SJCRH30 (cell line): Measurements from ENCODE around the gene OR7G1. TPM values are rescaled to one million over a fixed set of nuclear protein-coding genes. Genes with fewer than 3 reads are reported as not detected.

Source experiments
- DNase-seq, 2 experiments: peaks; one replicate each; pipeline ENCODE4 v3.0.0-alpha.2; 2015 to 2020
- H3K27ac ChIP-seq: fragments of 250-450 bp; sonication (Bioruptor Pico); 2 replicates; pipeline ENCODE4 v1.5.1; 2020; ENCODE audit warnings: mild to moderate bottlenecking, moderate library complexity
- H3K27me3 ChIP-seq: fragments of 250-450 bp; sonication (Bioruptor Pico); 2 replicates; pipeline ENCODE4 v1.5.1; 2020; ENCODE audit warnings: mild to moderate bottlenecking, moderate library complexity
- H3K36me3 ChIP-seq: fragments of 250-450 bp; sonication (Bioruptor Pico); 2 replicates; pipeline ENCODE4 v1.5.1; 2020; ENCODE audit warnings: mild to moderate bottlenecking, moderate library complexity
- H3K4me1 ChIP-seq: fragments of 250-450 bp; sonication (Bioruptor Pico); 2 replicates; pipeline ENCODE4 v1.5.1; 2020; ENCODE audit warnings: mild to moderate bottlenecking, moderate library complexity
- H3K4me3 ChIP-seq: fragments of 250-450 bp; sonication (Bioruptor Pico); 2 replicates; pipeline ENCODE4 v1.5.1; 2020; ENCODE audit warnings: mild to moderate bottlenecking, moderate library complexity
- H3K9me3 ChIP-seq: fragments of 250-450 bp; sonication (Bioruptor Pico); replicated peaks from 2 replicates; pipeline ENCODE4 v1.5.1; 2020; ENCODE audit warnings: mild to moderate bottlenecking, moderate library complexity
- total RNA-seq: library from RNA; depleted of rRNA; stranded (reverse); fragments of >200 nt; shearing (Covaris generic); gene quantifications from 2 replicates; pipeline ENCODE4 v1.2.3, GENCODE V29; 2014; rRNA removed

The OR7G1 gene
- not detected in 2 replicates for total RNA-seq

DNA sequence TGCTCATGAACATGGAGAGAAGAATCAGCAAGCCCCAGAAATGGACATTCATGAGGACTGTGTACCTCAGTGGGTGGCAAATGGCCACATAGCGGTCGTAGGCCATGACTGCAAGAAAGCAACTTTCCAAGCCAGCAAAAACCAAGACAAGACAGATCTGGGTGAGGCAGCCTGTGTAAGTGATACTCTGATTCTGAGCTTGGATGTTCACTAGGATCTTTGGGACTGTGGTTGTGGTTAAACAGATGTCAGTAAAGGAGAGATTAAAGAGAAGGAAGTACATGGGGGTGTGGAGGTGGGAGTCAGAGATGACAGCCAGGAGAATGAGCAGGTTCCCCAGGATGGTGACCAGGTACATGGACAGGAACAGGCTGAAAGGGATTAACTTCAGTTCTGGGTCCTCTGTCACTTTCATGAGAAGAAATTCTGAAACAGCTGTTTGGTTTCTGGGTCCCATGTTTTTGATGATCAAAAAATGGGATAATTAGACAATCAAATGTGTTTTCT lies at the start of gene OR7G1:
OR7G1 (minus strand) TSS at position 457 of the 507 bp plus-strand sequence; CDS start at position 457, 0 bp downstream.
- DNase-seq = no peak
- H3K36me3 ChIP-seq = no peaks in the 10 kb centered on the region
- H3K4me1 ChIP-seq = no peaks in the 10 kb centered on the region
- H3K27ac ChIP-seq = no peak within 1 kb of the TSS
- no peak within 1 kb of the TSS for H3K4me3 ChIP-seq
- no peaks in the 10 kb centered on the region for H3K9me3 ChIP-seq
- no peaks in the 10 kb centered on the region for H3K27me3 ChIP-seq

- no peak for DNase-seq
- Histone ChIP-seq H3K27ac (no peak overlapping the region), H3K36me3 (peaks cover 51% of the 10 kb centered on the region)
These were observed 49.7 kb upstream of the OR7G1 start for GRCh38 chr19:9165261-9165660.

DNA sequence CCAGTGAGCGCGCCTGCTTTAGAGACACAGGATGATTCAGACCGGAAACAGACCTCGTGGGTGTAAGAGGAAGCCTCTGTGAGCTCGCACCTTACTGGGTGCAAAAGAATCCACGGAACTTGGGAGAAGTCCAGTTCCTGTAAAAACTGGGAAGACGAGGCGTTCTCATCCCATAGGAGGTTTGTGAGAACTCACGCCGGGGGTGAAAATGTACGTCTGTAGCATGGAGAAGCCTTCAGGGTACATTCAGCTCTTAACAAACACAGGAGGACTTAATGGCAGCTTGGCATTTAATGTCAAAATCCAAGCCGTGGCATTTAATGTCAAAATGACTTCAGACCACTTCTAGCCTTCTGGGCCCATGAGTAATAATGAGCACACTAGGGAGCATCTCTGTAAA lies 45.9 kb upstream of the OR7G1 start:
- Histone ChIP-seq H3K36me3 (peaks cover 83% of the 10 kb centered on the region), H3K4me1 (no peaks in the 10 kb centered on the region), H3K27me3 (no peaks in the 10 kb centered on the region), H3K9me3 (no peaks in the 10 kb centered on the region; the same call in 1 of the 2 replicates), H3K27ac (no peak overlapping the region), H3K4me3 (no peak overlapping the region)
- DNase-seq = no peak

More at GRCh38 chr19:9165261-9165660, 49.7 kb upstream of the OR7G1 start:
- Histone ChIP-seq H3K9me3 (no peaks in the 10 kb centered on the region; the same call in 1 of the 2 replicates), H3K4me1 (no peaks in the 10 kb centered on the region), H3K4me3 (no peak overlapping the region), H3K27me3 (no peaks in the 10 kb centered on the region)

DNA sequence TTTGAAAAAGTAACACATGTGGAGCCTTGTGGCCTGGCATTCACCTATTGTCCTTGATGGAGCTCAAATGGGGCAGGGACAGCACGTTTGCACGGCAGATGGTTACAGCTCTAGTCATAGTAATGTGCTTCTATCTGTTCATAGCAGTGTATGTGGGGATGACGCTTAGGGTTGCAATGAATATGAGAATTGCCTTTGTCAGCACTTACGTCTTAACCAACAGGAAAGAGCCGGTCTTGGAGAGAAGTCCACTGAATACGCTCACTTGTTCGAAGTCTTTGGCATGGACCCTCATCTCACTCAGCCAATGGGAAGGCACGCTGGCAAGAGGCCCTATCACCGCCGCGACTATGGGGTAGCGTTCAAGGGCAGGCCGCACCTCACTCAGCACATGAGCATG lies 44.3 kb upstream of the OR7G1 start:
- peaks cover 92% of the 10 kb centered on the region for H3K36me3 ChIP-seq
- no peak for DNase-seq
- H3K9me3 ChIP-seq = peaks cover under 1% of the 10 kb centered on the region
- no peaks in the 10 kb centered on the region for H3K4me1 ChIP-seq
- H3K27me3 ChIP-seq = no peaks in the 10 kb centered on the region
- H3K27ac ChIP-seq = no peak overlapping the region
- H3K4me3 ChIP-seq = no peak overlapping the region

DNA sequence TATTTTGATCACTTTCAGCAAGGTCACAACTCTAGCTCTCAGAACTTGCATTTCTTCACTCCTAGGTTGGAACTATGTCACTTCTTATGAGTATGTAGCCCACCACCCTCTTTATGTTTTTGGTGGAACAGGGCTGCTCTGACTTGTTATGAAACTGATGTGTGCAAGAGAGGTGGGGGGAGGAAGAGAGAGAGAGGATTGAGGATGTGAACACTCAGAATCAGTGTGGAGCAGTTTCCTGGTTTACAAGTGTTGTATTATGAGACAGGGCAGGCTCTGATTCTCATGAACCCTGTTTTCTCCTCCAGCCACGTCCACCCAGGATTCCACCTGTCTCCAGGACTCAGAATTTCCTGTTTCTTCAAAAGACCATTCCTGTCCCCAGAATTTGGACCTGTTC lies 40.7 kb upstream of the OR7G1 start:
- no peaks in the 10 kb centered on the region for H3K4me1 ChIP-seq
- DNase-seq = no peak
- peaks cover 19% of the 10 kb centered on the region for H3K9me3 ChIP-seq
- H3K27me3 ChIP-seq = no peaks in the 10 kb centered on the region
- no peak overlapping the region for H3K4me3 ChIP-seq
- peaks cover 80% of the 10 kb centered on the region for H3K36me3 ChIP-seq
- no peak overlapping the region for H3K27ac ChIP-seq

DNA sequence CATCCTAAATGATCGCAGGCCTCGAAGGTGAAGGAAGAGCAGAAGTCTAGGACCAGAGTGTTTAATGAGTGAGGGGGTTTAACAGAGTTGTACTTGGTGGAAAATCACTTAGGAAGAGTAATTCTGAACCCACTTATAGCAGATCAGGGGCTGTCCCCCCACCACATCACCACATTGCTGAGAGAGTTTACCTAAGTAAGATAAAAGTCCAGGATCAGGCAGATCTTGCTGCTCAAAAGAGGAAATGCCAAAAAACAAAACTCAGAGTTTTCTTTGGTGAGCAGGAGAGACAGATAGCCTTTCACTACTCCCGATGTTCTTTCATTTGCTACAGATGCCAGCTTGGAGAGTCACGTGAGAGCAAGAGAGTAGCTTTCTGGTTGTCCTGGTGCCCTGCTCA lies 40.0 kb upstream of the OR7G1 start:
- Histone ChIP-seq H3K27me3 (no peaks in the 10 kb centered on the region), H3K36me3 (peaks cover 73% of the 10 kb centered on the region), H3K9me3 (peaks cover 19% of the 10 kb centered on the region), H3K4me1 (no peaks in the 10 kb centered on the region), H3K4me3 (no peak overlapping the region), H3K27ac (no peak overlapping the region)
- no peak for DNase-seq

- peaks cover 48% of the 10 kb centered on the region for H3K36me3 ChIP-seq
- H3K27me3 ChIP-seq = no peaks in the 10 kb centered on the region
- peaks cover 19% of the 10 kb centered on the region for H3K9me3 ChIP-seq
- H3K27ac ChIP-seq = no peak overlapping the region
- H3K4me3 ChIP-seq = no peak overlapping the region
- DNase-seq = no peak
- no peaks in the 10 kb centered on the region for H3K4me1 ChIP-seq
These were observed 35.8 kb upstream of the OR7G1 start for GRCh38 chr19:9151367-9151766.

- no peaks in the 10 kb centered on the region for H3K4me1 ChIP-seq
- no peak overlapping the region for H3K4me3 ChIP-seq
- H3K36me3 ChIP-seq = peaks cover 41% of the 10 kb centered on the region
- H3K27me3 ChIP-seq = no peaks in the 10 kb centered on the region
- no peak for DNase-seq
- H3K27ac ChIP-seq = no peak overlapping the region
- peaks cover 19% of the 10 kb centered on the region for H3K9me3 ChIP-seq
These were observed 35.1 kb upstream of the OR7G1 start for GRCh38 chr19:9150650-9151049.

- Histone ChIP-seq H3K4me1 (no peaks in the 10 kb centered on the region), H3K9me3 (peaks cover 19% of the 10 kb centered on the region), H3K36me3 (peaks cover 40% of the 10 kb centered on the region), H3K4me3 (no peak overlapping the region), H3K27me3 (no peaks in the 10 kb centered on the region), H3K27ac (no peak overlapping the region)
- DNase-seq = no peak
These were observed 34.4 kb upstream of the OR7G1 start for GRCh38 chr19:9149997-9150396.

DNA sequence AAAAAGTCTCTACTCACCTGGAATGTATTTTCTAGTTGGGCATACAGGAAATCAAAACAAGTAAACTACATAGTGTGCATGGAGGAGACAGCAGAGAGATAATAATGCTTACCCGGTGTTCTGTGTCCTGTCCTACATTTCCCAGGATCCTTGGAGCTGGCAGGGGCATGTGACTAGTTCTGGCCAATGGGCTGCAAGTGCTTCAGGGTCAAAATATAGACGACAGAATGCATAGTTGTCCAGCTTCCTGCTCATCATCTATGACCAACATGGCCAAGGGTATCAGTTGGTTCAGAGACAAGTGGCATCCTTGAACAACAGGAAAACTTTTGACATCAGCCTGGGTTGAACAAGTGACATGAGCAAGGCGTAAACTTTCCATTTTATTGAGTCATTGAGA lies 33.1 kb upstream of the OR7G1 start:
- peaks cover 11% of the 10 kb centered on the region for H3K9me3 ChIP-seq
- no peak for DNase-seq
- H3K27me3 ChIP-seq = no peaks in the 10 kb centered on the region
- peaks cover 35% of the 10 kb centered on the region for H3K36me3 ChIP-seq
- H3K27ac ChIP-seq = no peak overlapping the region
- H3K4me1 ChIP-seq = no peaks in the 10 kb centered on the region
- H3K4me3 ChIP-seq = no peak overlapping the region

GRCh38 chr19:9146882-9147281 lies 31.3 kb upstream of the OR7G1 start:
- Histone ChIP-seq H3K36me3 (peaks cover 26% of the 10 kb centered on the region), H3K27me3 (no peaks in the 10 kb centered on the region), H3K27ac (no peak overlapping the region), H3K4me1 (no peaks in the 10 kb centered on the region), H3K4me3 (no peak overlapping the region), H3K9me3 (no peaks in the 10 kb centered on the region; the same call in 1 of the 2 replicates)
- DNase-seq = no peak

GRCh38 chr19:9144920-9145319 lies 29.4 kb upstream of the OR7G1 start:
- DNase-seq = no peak
- no peaks in the 10 kb centered on the region for H3K27me3 ChIP-seq
- no peak overlapping the region for H3K27ac ChIP-seq
- no peaks in the 10 kb centered on the region; the same call in 1 of the 2 replicates for H3K9me3 ChIP-seq
- H3K4me1 ChIP-seq = no peaks in the 10 kb centered on the region
- peaks cover 26% of the 10 kb centered on the region for H3K36me3 ChIP-seq
- no peak overlapping the region for H3K4me3 ChIP-seq

GRCh38 chr19:9140159-9140874 lies 24.8 kb upstream of the OR7G1 start, which contains the start of gene ZNF317:
Gene ZNF317, plus strand, starts transcription at chr19:9140397. Its CDS starts 15,620 bp downstream, at chr19:9156017.
- DNase-seq = peak; percentile 91 to 95
- Histone ChIP-seq H3K27me3 (no peaks in the 10 kb centered on the region), H3K27ac (peak within 1 kb of the TSS; percentile 85), H3K9me3 (no peaks in the 10 kb centered on the region; the same call in 1 of the 2 replicates), H3K4me1 (no peaks in the 10 kb centered on the region), H3K36me3 (peaks cover 11% of the 10 kb centered on the region), H3K4me3 (peak within 1 kb of the TSS; percentile 96)

- Histone ChIP-seq H3K9me3 (no peaks in the 10 kb centered on the region; the same call in 1 of the 2 replicates), H3K36me3 (peaks cover 6% of the 10 kb centered on the region), H3K4me3 (peak overlapping the region; percentile 96), H3K4me1 (no peaks in the 10 kb centered on the region), H3K27ac (peak overlapping the region; percentile 85; the same call in 1 of the 2 replicates), H3K27me3 (no peaks in the 10 kb centered on the region)
- peak in 1 of 2 experiments; percentile 3 for DNase-seq
These were observed 24.1 kb upstream of the OR7G1 start for GRCh38 chr19:9139609-9140158.

DNA sequence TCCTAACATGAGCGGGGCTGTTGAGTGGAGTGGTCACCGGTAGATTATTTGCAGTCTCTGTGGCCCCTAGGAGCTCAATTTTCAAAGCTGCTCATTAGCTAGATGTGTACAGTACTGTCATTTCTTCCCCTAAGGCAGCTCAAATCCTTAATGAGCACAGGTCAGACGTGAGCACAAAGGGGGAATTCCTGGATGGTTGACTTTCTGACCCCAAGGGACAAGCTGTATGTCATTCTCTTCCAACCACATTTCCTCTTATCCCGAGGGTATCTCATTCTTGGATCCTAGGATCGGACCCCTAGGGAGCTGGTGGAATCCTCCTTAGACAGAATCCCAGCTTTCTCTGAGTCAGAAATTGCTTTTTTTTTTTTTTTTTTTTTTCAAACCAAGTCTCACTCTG lies 16.9 kb upstream of the OR7G1 start:
- Histone ChIP-seq H3K9me3 (no peaks in the 10 kb centered on the region), H3K27ac (no peak overlapping the region), H3K36me3 (no peaks in the 10 kb centered on the region), H3K4me3 (no peak overlapping the region), H3K4me1 (no peaks in the 10 kb centered on the region), H3K27me3 (no peaks in the 10 kb centered on the region)
- DNase-seq = no peak
